Naive thymus-derived CD4-positive, alpha-beta T cell (primary cell): Measurements from ENCODE around the gene RASA3. TPM values are rescaled to one million over a fixed set of nuclear protein-coding genes. Genes with fewer than 3 reads are reported as not detected.

Experiments used
- ATAC-seq: fragments of 150-1000 bp; cut with Tn5 transposase; 2 replicates; pipeline ENCODE4 v1.10.0; 2021; ENCODE audit warnings: mild to moderate bottlenecking, moderate library complexity
- CTCF ChIA-PET: fragments of 350-600 bp; sonication (Branson Sonifier 250); formaldehyde crosslinking; loops from one replicate; lab custom pipeline; 2021; ENCODE audit warnings: antibody characterized with exemption; lab: Charles Lee
- POLR2A ChIA-PET: fragments of 350-600 bp; sonication (Branson Sonifier 250); formaldehyde crosslinking; loops from one replicate; lab custom pipeline; 2021; ENCODE audit warnings: antibody characterized with exemption, inconsistent platforms; lab: Charles Lee
- DNase-seq, 9 donors: peaks; one replicate each; pipeline versions ENCODE4 v3.0.0 to v3.0.0-alpha.2; 2020 to 2022; ENCODE audit warnings: mixed read lengths in 1 of 9
- H3K27ac ChIP-seq: one replicate; pipeline ENCODE4 v1.7.0; 2013; ENCODE audit warnings: mild to moderate bottlenecking, low read depth, low read length, moderate library complexity
- H3K27me3 ChIP-seq, 2 donors: one replicate each; pipeline ENCODE4 v1.7.0; 2013; ENCODE audit warnings: low read length in 2 of 2, mild to moderate bottlenecking in 2 of 2, moderate library complexity in 2 of 2; ENCODE audit not compliant: control insufficient read depth in 2 of 2, insufficient read depth in 2 of 2
- H3K36me3 ChIP-seq, 3 experiments: 1 replicate in 2 of 3; 2 replicates in 1 of 3; pipeline ENCODE4 v1.7.0; 2013; ENCODE audit warnings: low read length in 3 of 3, mild to moderate bottlenecking in 3 of 3, moderate library complexity in 1 of 3; ENCODE audit not compliant: insufficient read depth in 3 of 3, control insufficient read depth in 2 of 3
- H3K4me1 ChIP-seq, 2 donors: one replicate each; pipeline ENCODE4 v1.7.0; 2013; ENCODE audit warnings: low read length in 2 of 2, mild to moderate bottlenecking in 2 of 2, moderate library complexity in 1 of 2; ENCODE audit not compliant: control insufficient read depth in 2 of 2, insufficient read depth in 2 of 2
- H3K4me3 ChIP-seq: 2 replicates; pipeline ENCODE4 v1.7.0; 2013; ENCODE audit warnings: mild to moderate bottlenecking, low read length
- H3K9me3 ChIP-seq, 3 experiments: 1 replicate in 2 of 3; 2 replicates in 1 of 3; pipeline ENCODE4 v1.7.0; 2013; ENCODE audit warnings: low read length in 3 of 3; ENCODE audit not compliant: control insufficient read depth in 2 of 3
- H3K27ac Mint-ChIP-seq, 9 donors: one replicate each; pipeline ENCODE4 v1.8.0; 2020 to 2022; ENCODE audit warnings: mixed read lengths in 9 of 9, mild to moderate bottlenecking in 8 of 9, moderate library complexity in 5 of 9, inconsistent platforms in 2 of 9
- H3K27me3 Mint-ChIP-seq, 5 donors: one replicate each; pipeline ENCODE4 v1.8.0; 2021 to 2022; ENCODE audit warnings: mixed read lengths in 5 of 5, mild to moderate bottlenecking in 1 of 5
- H3K36me3 Mint-ChIP-seq, 5 donors: one replicate each; pipeline ENCODE4 v1.8.0; 2020 to 2022; ENCODE audit warnings: mixed read lengths in 5 of 5, mild to moderate bottlenecking in 3 of 5, inconsistent platforms in 1 of 5
- H3K4me1 Mint-ChIP-seq, 7 donors: one replicate each; pipeline ENCODE4 v1.8.0; 2020 to 2022; ENCODE audit warnings: mixed read lengths in 7 of 7, mild to moderate bottlenecking in 3 of 7, inconsistent platforms in 1 of 7
- H3K4me3 Mint-ChIP-seq, 10 donors: one replicate each; pipeline ENCODE4 v1.8.0; 2020 to 2022; ENCODE audit warnings: mild to moderate bottlenecking in 10 of 10, mixed read lengths in 10 of 10, moderate library complexity in 6 of 10, inconsistent platforms in 2 of 10
- H3K9me3 Mint-ChIP-seq, 11 donors: one replicate each; pipeline ENCODE4 v1.8.0; 2020 to 2022; ENCODE audit warnings: mixed read lengths in 11 of 11, mild to moderate bottlenecking in 4 of 11, inconsistent platforms in 1 of 11, moderate library complexity in 1 of 11
- intact Hi-C, 2 donors: fragments of 100-400 bp; cut with micrococcal nuclease; formaldehyde crosslinking; loops; one replicate each; pipeline ENCODE4 v1.15.1; 2023
- polyA plus RNA-seq, 2 donors: library from polyadenylated mRNA; unstranded; fragments of 300-500 nt; fragmentation: Illumina TruSeq; gene quantifications; one replicate each; pipeline ENCODE4 v1.2.3, GENCODE V29; 2021
- total RNA-seq, 6 experiments: library from RNA in 5 of 6; stranded (reverse) in 5 of 6; gene quantifications; 1 replicate in 5 of 6; 2 replicates in 1 of 6; pipeline ENCODE4 v1.2.3 and lab custom pipeline; 2021 to 2026

Gene RASA3
- total and polyA plus RNA-seq, 7 experiments from 2014 or later = 109 to 227 (median 195) TPM

DNA sequence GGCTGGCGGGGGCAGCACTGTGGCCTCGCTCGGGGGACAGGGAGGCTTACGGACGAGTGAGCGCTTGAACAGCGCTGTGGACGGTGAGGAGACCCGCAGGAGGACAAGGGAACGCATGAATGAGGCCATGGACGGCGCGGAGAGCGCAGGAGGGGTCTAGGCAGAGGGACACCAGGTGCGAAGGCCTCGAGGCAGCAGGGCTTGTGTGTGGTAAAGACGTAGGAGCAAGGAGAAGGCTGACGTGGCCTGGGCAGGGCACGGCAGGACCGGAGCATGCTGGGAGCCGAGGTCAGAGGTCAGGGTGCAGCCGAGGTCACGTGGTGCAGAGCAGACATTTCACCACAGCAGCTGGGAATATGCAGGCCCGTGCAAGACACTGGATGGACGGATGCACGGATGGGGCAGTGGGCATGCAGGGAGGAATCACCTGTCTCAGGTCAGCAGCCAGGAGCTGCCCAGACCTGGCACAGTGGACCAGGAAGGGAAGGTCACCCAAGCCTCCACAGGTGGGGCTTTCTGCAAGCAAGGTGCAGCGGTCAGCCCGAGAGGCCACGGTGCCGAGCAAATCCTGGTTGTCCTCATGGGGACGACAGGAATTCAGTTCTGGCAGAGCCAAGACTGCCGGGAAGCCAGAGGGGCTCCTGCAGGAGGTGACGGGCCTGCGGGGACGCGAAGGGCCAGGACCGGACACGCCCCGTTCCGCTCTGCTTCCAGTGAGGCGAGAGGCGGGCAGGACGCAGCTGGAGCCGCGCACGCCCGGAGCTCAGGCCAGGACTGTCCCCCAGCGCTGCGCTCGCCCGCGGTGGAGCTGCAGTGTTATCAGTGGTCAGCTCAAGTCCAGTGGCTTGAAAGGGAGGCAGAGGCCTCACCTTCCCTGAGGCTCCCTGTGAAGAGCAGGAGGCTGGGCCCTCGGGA lies 72.2 kb downstream of the RASA3 start:
- Histone ChIP-seq H3K9me3 (no peaks in the 10 kb centered on the region), H3K27me3 (no peaks in the 10 kb centered on the region), H3K27ac (no peak overlapping the region), H3K4me1 (peaks cover 17 to 38% of the 10 kb centered on the region in 2 donors), H3K4me3 (no peak overlapping the region), H3K36me3 (peaks cover 12 to 81% (median 22%) of the 10 kb centered on the region in 3 experiments)
- H3K36me3 Mint-ChIP-seq = peaks cover 3 to 36% (median 9%) of the 10 kb centered on the region in 5 donors
- POLR2A ChIA-PET = no interaction called here
- peaks cover 18 to 82% (median 61%) of the 10 kb centered on the region in 7 donors for H3K4me1 Mint-ChIP-seq
- DNase-seq = no peak
- peak overlapping the region in 7 of 9 donors; percentile 60 to 86 (median 78) for H3K27ac Mint-ChIP-seq
- no peaks in the 10 kb centered on the region for H3K27me3 Mint-ChIP-seq
- peaks cover 0 to 2% (median 0%) of the 10 kb centered on the region in 11 donors for H3K9me3 Mint-ChIP-seq
- H3K4me3 Mint-ChIP-seq = peak overlapping the region in 5 of 10 donors; percentile 23 to 49 (median 34)
- CTCF ChIA-PET = interaction anchor here (1.1 kb wide), 1 partner anchor 51 kb away, joined by 3 read pairs; no protein-coding TSS in a partner anchor
- ATAC-seq = no peak
- intact Hi-C loops = no loop called here

DNA sequence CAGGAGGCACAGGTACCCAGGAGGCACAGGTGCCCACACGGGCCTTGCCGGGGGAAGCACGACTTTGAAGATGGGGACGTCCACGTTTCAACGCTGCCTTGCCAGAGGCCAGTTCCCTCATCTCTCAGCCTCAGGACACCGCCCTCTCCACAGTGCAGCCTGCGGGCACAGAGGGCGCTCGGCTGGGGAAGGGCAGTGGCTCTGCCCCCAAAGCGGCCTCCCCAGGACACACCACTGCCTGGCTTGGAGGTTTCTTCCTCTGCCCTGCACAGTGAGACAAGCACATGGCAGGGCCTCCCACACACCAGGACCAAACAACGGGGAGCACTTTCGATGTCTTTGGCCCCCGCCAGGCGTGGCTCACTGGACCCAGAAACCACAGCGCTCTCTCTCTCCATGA lies 73.0 kb downstream of the RASA3 start:
- H3K27me3 ChIP-seq = no peaks in the 10 kb centered on the region
- ATAC-seq = no peak
- H3K27ac ChIP-seq = no peak overlapping the region
- Mint-ChIP-seq H3K4me3 (peak overlapping the region in 5 of 10 donors; percentile 23 to 49 (median 34)), H3K27ac (peak overlapping the region in 7 of 9 donors; percentile 60 to 86 (median 78)), H3K36me3 (peaks cover 3 to 41% (median 10%) of the 10 kb centered on the region in 5 donors), H3K9me3 (peaks cover 0 to 2% (median 0%) of the 10 kb centered on the region in 11 donors), H3K4me1 (peaks cover 11 to 82% (median 58%) of the 10 kb centered on the region in 7 donors), H3K27me3 (no peaks in the 10 kb centered on the region)
- ChIA-PET CTCF (interaction anchor here (1.1 kb wide), 1 partner anchor 51 kb away, joined by 3 read pairs; no protein-coding TSS in a partner anchor), POLR2A (no interaction called here)
- intact Hi-C loops = no loop called here
- DNase-seq = no peak
- no peaks in the 10 kb centered on the region for H3K9me3 ChIP-seq
- no peak overlapping the region for H3K4me3 ChIP-seq
- peaks cover 20 to 84% (median 29%) of the 10 kb centered on the region in 3 experiments for H3K36me3 ChIP-seq
- H3K4me1 ChIP-seq = peaks cover 10 to 31% of the 10 kb centered on the region in 2 donors

DNA sequence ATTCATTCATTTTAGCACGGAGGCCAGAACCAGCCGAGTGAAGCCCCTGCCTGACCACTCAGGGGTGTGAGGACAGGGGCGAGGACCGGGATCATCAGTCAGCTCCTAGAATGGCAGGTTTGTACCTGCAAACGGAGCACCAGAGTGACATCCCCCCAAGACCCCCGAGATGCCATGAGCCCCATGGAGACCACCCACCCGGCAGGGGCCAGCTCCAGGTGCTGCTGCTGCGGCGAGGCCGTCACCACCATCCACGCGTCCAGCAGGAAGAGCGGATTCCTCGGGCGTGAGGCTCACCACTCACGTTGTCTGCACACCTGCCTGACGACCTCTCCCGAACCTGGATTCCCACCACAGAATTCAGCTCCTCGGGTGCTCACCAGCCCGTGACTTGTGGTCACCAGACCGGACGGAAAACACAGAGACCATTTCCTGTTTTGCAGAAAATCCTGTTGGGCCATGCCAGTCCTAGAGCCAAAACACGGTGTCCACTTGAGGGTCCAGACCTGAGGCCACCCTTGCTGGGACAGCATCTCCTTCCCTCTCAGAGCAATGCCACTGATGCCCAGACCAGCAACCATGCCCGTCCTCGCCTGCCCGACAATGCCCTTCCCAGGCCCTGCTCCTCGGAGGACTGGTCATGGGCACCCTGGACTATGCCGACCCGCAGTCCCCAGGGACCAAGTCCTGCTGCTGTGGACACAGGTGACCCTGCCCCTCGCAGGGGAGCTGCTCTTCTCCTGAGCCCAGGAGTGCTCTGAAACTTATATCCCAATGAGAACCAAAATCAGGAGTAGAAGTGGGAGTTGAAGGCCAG lies 74.2 kb downstream of the RASA3 start:
- Histone ChIP-seq H3K9me3 (no peaks in the 10 kb centered on the region), H3K4me3 (no peak overlapping the region), H3K4me1 (peaks cover 2 to 26% of the 10 kb centered on the region in 2 donors), H3K27ac (peak overlapping the region; percentile 42), H3K27me3 (no peaks in the 10 kb centered on the region), H3K36me3 (peaks cover 21 to 82% (median 29%) of the 10 kb centered on the region in 3 experiments)
- H3K27ac Mint-ChIP-seq = peak overlapping the region in 8 of 9 donors; percentile 14 to 88 (median 76)
- peaks cover 2 to 81% (median 57%) of the 10 kb centered on the region in 7 donors for H3K4me1 Mint-ChIP-seq
- ChIA-PET CTCF (interaction anchor here (0.7 kb wide), 1 partner anchor 15 kb away, joined by 3 read pairs; no protein-coding TSS in a partner anchor), POLR2A (interaction anchor here (0.6 kb wide), 1 partner anchor 9 kb away, joined by 3 read pairs; no protein-coding TSS in a partner anchor)
- peaks cover 3 to 48% (median 15%) of the 10 kb centered on the region in 5 donors for H3K36me3 Mint-ChIP-seq
- H3K9me3 Mint-ChIP-seq = peaks cover 0 to 2% (median 0%) of the 10 kb centered on the region in 11 donors
- no peak for ATAC-seq
- DNase-seq = no peak
- intact Hi-C loops = no loop called here
- H3K4me3 Mint-ChIP-seq = peak overlapping the region in 4 of 10 donors; percentile 13 to 58 (median 28)
- no peaks in the 10 kb centered on the region for H3K27me3 Mint-ChIP-seq

DNA sequence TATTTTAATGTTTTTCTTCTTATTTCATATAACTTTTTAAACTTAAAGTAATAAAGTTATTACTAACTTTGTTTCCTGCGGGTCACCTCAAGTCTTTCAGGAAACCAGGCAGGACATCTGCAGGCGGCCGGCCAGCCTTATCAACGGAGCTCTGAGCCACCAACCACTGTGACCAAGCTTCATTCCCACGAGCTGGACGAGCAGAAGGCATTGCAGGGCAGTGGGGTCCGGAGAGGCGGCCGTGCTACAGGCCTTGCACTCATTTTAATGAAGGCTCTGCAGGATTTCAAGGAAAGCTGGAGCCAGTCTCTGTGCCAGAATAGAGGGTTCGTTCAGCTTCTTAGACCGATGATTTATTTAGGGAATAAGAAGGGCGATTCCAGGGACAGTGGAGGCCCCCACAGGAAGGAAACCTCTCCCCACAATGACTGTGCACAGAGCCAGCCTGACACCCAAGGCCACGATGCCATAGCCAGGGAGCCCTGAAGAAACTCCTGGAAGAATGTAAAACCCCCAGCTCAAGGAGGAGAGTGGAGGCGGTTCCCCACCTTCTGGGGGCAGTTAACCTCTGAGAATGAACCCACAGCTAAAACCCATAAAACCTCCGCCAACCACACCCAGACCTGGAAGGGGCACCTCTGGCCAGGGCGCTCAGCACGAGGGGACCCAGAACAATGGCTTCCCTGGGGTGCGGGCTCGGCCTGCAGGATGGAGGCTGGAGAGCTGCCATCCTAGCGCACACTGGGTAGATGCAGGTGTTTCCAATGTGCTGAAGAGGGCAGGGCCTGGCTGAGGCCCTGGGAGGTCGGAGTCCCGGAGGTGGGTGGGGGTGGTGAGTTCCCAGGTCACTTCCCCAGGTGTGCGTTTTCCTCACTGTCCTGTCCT lies 75.0 kb downstream of the RASA3 start:
- peak; percentile 14 for ATAC-seq
- intact Hi-C loops = no loop called here
- DNase-seq = no peak
- peaks cover 2 to 80% (median 60%) of the 10 kb centered on the region in 7 donors for H3K4me1 Mint-ChIP-seq
- H3K27ac ChIP-seq = peak overlapping the region; percentile 42
- peaks cover 6 to 26% of the 10 kb centered on the region in 2 donors for H3K4me1 ChIP-seq
- peaks cover 21 to 84% (median 29%) of the 10 kb centered on the region in 3 experiments for H3K36me3 ChIP-seq
- no peak overlapping the region for H3K4me3 ChIP-seq
- no peaks in the 10 kb centered on the region for H3K9me3 ChIP-seq
- peak overlapping the region in 8 of 9 donors; percentile 14 to 88 (median 67) for H3K27ac Mint-ChIP-seq
- POLR2A ChIA-PET = interaction anchor here (0.9 kb wide), 1 partner anchor 36 kb away, joined by 3 read pairs; no protein-coding TSS in a partner anchor
- peaks cover 0 to 2% (median 0%) of the 10 kb centered on the region in 11 donors for H3K9me3 Mint-ChIP-seq
- no peaks in the 10 kb centered on the region for H3K27me3 Mint-ChIP-seq
- no peaks in the 10 kb centered on the region for H3K27me3 ChIP-seq
- peaks cover 3 to 45% (median 15%) of the 10 kb centered on the region in 5 donors for H3K36me3 Mint-ChIP-seq
- CTCF ChIA-PET = interaction anchor here (0.6 to 1.2 kb wide), 2 partner anchors 8 to 34 kb away, joined by 4 read pairs; no protein-coding TSS in a partner anchor
- H3K4me3 Mint-ChIP-seq = peak overlapping the region in 3 of 10 donors; percentile 32 to 53 (median 40)

DNA sequence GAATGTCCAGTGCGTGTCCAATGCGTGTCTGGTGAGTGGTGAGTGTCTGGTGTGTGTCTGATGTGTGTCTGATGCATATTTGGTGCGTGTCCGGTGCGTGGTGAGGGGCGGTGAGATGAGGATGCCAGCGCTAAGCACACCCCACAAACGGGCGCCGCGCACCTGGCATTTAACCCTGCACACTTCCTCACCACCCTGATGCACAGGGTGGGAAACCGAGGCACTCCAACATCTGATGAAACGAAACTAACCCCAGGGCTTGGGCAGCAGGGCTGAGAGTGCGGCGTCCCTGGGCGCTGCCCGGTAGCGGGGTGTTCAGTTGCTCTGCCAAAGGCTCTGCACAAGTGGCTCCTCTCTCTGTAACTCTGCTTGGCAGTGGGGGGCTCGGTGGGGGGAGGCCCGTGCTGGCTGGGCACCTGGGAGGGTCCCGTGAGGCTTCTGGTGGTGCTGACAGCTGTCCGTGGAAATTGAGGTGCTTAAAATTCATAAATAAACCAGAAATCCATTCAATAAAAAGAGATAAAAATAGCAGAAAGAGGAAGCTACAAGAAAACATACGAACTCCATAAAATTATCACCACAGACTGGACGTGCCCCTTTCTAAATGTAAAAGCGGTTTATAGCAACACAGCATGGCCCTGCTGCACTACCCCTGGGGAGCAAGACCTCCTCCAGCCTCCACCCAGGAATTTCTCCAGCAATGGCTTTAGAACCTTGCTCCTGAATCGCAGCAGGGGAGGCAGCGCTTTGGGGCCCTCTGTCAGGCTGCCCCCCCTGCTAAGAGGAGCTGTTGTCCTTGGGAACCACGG lies 76.0 kb downstream of the RASA3 start:
- Mint-ChIP-seq H3K9me3 (peaks cover 0 to 7% (median 0%) of the 10 kb centered on the region in 11 donors), H3K27ac (peak overlapping the region in 8 of 9 donors; percentile 14 to 81 (median 69)), H3K27me3 (no peaks in the 10 kb centered on the region), H3K4me3 (peak overlapping the region in 3 of 10 donors; percentile 29 to 64 (median 33)), H3K4me1 (peaks cover 7 to 79% (median 57%) of the 10 kb centered on the region in 7 donors), H3K36me3 (peaks cover 3 to 36% (median 15%) of the 10 kb centered on the region in 5 donors)
- ChIA-PET POLR2A (no interaction called here), CTCF (interaction anchor here (1.2 kb wide), 1 partner anchor 9 kb away, joined by 4 read pairs; no protein-coding TSS in a partner anchor)
- ATAC-seq (no peak), DNase-seq (no peak)
- Histone ChIP-seq H3K27me3 (no peaks in the 10 kb centered on the region), H3K9me3 (no peaks in the 10 kb centered on the region), H3K36me3 (peaks cover 25 to 86% (median 29%) of the 10 kb centered on the region in 3 experiments), H3K27ac (no peak overlapping the region), H3K4me1 (peaks cover 6 to 20% of the 10 kb centered on the region in 2 donors), H3K4me3 (no peak overlapping the region)
- intact Hi-C loops = no loop called here
